ENCODE measurements around the gene UQCR10.
"Not testable (repeated sequence)": the region's sequence is repeated elsewhere in the genome, so short reads cannot be mapped to it uniquely, and the experiment has no call there.

The UQCR10 gene

GRCh38 chr22:29750559-29751538 lies 16.3 kb upstream of the UQCR10 start:
- Histone ChIP-seq H3K9ac (ENCODE audit: low read depth in 1 of 2, low read length in 2 of 2) (no peak overlapping the region), H3K4me3 (ENCODE audit: low read depth in 1 of 2, low read length in 2 of 2) (no peak overlapping the region), H3K4me1 (ENCODE audit: control insufficient read depth in 1 of 2, insufficient read depth in 2 of 2, low read length in 2 of 2) (peaks cover 0 to 3% of the 10 kb centered on the region in 2 donors), H3K27ac (ENCODE audit: low read depth, low read length) (no peak overlapping the region), H3K9me3 (ENCODE audit: control insufficient read depth in 1 of 2, low read length in 2 of 2) (no peaks in the 10 kb centered on the region), H3K27me3 (ENCODE audit: control insufficient read depth in 1 of 2, insufficient read depth in 2 of 2, low read length in 2 of 2) (no peaks in the 10 kb centered on the region), H3K36me3 (ENCODE audit: control insufficient read depth in 1 of 2, insufficient read depth in 2 of 2, low read length in 2 of 2) (peaks cover 0 to 29% of the 10 kb centered on the region in 2 donors)

- no peak overlapping the region for H3K27ac ChIP-seq (ENCODE audit: low read depth, low read length)
Observed at GRCh38 chr22:29751669-29752068, 15.5 kb upstream of the UQCR10 start.

GRCh38 chr22:29753808-29754657 lies 13.1 kb upstream of the UQCR10 start:
- H3K9me3 ChIP-seq (ENCODE audit: control insufficient read depth in 1 of 2, low read length in 2 of 2): no peaks in the 10 kb centered on the region

More at GRCh38 chr22:29751669-29752068, 15.5 kb upstream of the UQCR10 start:
- Histone ChIP-seq H3K4me3 (ENCODE audit: low read depth in 1 of 2, low read length in 2 of 2) (no peak overlapping the region), H3K4me1 (ENCODE audit: control insufficient read depth in 1 of 2, insufficient read depth in 2 of 2, low read length in 2 of 2) (peaks cover 0 to 3% of the 10 kb centered on the region in 2 donors), H3K9me3 (ENCODE audit: control insufficient read depth in 1 of 2, low read length in 2 of 2) (no peaks in the 10 kb centered on the region), H3K27me3 (ENCODE audit: control insufficient read depth in 1 of 2, insufficient read depth in 2 of 2, low read length in 2 of 2) (no peaks in the 10 kb centered on the region), H3K36me3 (ENCODE audit: control insufficient read depth in 1 of 2, insufficient read depth in 2 of 2, low read length in 2 of 2) (peaks cover 0 to 25% of the 10 kb centered on the region in 2 donors), H3K9ac (ENCODE audit: low read depth in 1 of 2, low read length in 2 of 2) (no peak overlapping the region)

GRCh38 chr22:29754658-29755395 lies 12.3 kb upstream of the UQCR10 start:
- not testable (repeated sequence) for H3K27ac ChIP-seq (ENCODE audit: low read depth, low read length); H3K4me3 ChIP-seq (ENCODE audit: low read depth in 1 of 2, low read length in 2 of 2); H3K9ac ChIP-seq (ENCODE audit: low read depth in 1 of 2, low read length in 2 of 2); H3K4me1 ChIP-seq (ENCODE audit: control insufficient read depth in 1 of 2, insufficient read depth in 2 of 2, low read length in 2 of 2); H3K27me3 ChIP-seq (ENCODE audit: control insufficient read depth in 1 of 2, insufficient read depth in 2 of 2, low read length in 2 of 2); H3K9me3 ChIP-seq (ENCODE audit: control insufficient read depth in 1 of 2, low read length in 2 of 2)
- peaks cover 0 to 10% of the 10 kb centered on the region in 2 donors for H3K36me3 ChIP-seq (ENCODE audit: control insufficient read depth in 1 of 2, insufficient read depth in 2 of 2, low read length in 2 of 2)

More at GRCh38 chr22:29753808-29754657, 13.1 kb upstream of the UQCR10 start:
- Histone ChIP-seq H3K4me1 (ENCODE audit: control insufficient read depth in 1 of 2, insufficient read depth in 2 of 2, low read length in 2 of 2) (peaks cover 0 to 3% of the 10 kb centered on the region in 2 donors), H3K9ac (ENCODE audit: low read depth in 1 of 2, low read length in 2 of 2) (no peak overlapping the region), H3K27me3 (ENCODE audit: control insufficient read depth in 1 of 2, insufficient read depth in 2 of 2, low read length in 2 of 2) (no peaks in the 10 kb centered on the region), H3K27ac (ENCODE audit: low read depth, low read length) (no peak overlapping the region), H3K36me3 (ENCODE audit: control insufficient read depth in 1 of 2, insufficient read depth in 2 of 2, low read length in 2 of 2) (peaks cover 0 to 10% of the 10 kb centered on the region in 2 donors), H3K4me3 (ENCODE audit: low read depth in 1 of 2, low read length in 2 of 2) (no peak overlapping the region)

- no peaks in the 10 kb centered on the region for H3K27me3 ChIP-seq (ENCODE audit: control insufficient read depth in 1 of 2, insufficient read depth in 2 of 2, low read length in 2 of 2)
- H3K27ac ChIP-seq (ENCODE audit: low read depth, low read length): no peak overlapping the region
- H3K9ac ChIP-seq (ENCODE audit: low read depth in 1 of 2, low read length in 2 of 2): no peak overlapping the region
Observed at GRCh38 chr22:29755889-29756288, 11.3 kb upstream of the UQCR10 start.

GRCh38 chr22:29756341-29756740 lies 10.8 kb upstream of the UQCR10 start:
- H3K27me3 ChIP-seq (ENCODE audit: control insufficient read depth in 1 of 2, insufficient read depth in 2 of 2, low read length in 2 of 2): no peaks in the 10 kb centered on the region
- no peak overlapping the region for H3K4me3 ChIP-seq (ENCODE audit: low read depth in 1 of 2, low read length in 2 of 2)
- no peak overlapping the region for H3K27ac ChIP-seq (ENCODE audit: low read depth, low read length)
- H3K4me1 ChIP-seq (ENCODE audit: control insufficient read depth in 1 of 2, insufficient read depth in 2 of 2, low read length in 2 of 2): no peaks in the 10 kb centered on the region
- H3K9me3 ChIP-seq (ENCODE audit: control insufficient read depth in 1 of 2, low read length in 2 of 2): no peaks in the 10 kb centered on the region
- peaks cover 0 to 3% of the 10 kb centered on the region in 2 donors for H3K36me3 ChIP-seq (ENCODE audit: control insufficient read depth in 1 of 2, insufficient read depth in 2 of 2, low read length in 2 of 2)
- no peak overlapping the region for H3K9ac ChIP-seq (ENCODE audit: low read depth in 1 of 2, low read length in 2 of 2)

More at GRCh38 chr22:29755889-29756288, 11.3 kb upstream of the UQCR10 start:
- Histone ChIP-seq H3K4me1 (ENCODE audit: control insufficient read depth in 1 of 2, insufficient read depth in 2 of 2, low read length in 2 of 2) (no peaks in the 10 kb centered on the region), H3K4me3 (ENCODE audit: low read depth in 1 of 2, low read length in 2 of 2) (no peak overlapping the region), H3K9me3 (ENCODE audit: control insufficient read depth in 1 of 2, low read length in 2 of 2) (no peaks in the 10 kb centered on the region), H3K36me3 (ENCODE audit: control insufficient read depth in 1 of 2, insufficient read depth in 2 of 2, low read length in 2 of 2) (peaks cover 0 to 3% of the 10 kb centered on the region in 2 donors)

GRCh38 chr22:29757096-29757495 lies 10.1 kb upstream of the UQCR10 start:
- Histone ChIP-seq H3K4me1 (ENCODE audit: control insufficient read depth in 1 of 2, insufficient read depth in 2 of 2, low read length in 2 of 2) (no peaks in the 10 kb centered on the region), H3K9ac (ENCODE audit: low read depth in 1 of 2, low read length in 2 of 2) (no peak overlapping the region), H3K27ac (ENCODE audit: low read depth, low read length) (no peak overlapping the region)

GRCh38 chr22:29758068-29758622 lies 9.0 kb upstream of the UQCR10 start:
- H3K27me3 ChIP-seq (ENCODE audit: control insufficient read depth in 1 of 2, insufficient read depth in 2 of 2, low read length in 2 of 2): no peaks in the 10 kb centered on the region
- no peaks in the 10 kb centered on the region for H3K9me3 ChIP-seq (ENCODE audit: control insufficient read depth in 1 of 2, low read length in 2 of 2)
- H3K4me3 ChIP-seq (ENCODE audit: low read depth in 1 of 2, low read length in 2 of 2): no peak overlapping the region
- peaks cover 0 to 3% of the 10 kb centered on the region in 2 donors for H3K36me3 ChIP-seq (ENCODE audit: control insufficient read depth in 1 of 2, insufficient read depth in 2 of 2, low read length in 2 of 2)
- no peak overlapping the region for H3K9ac ChIP-seq (ENCODE audit: low read depth in 1 of 2, low read length in 2 of 2)
- no peak overlapping the region for H3K27ac ChIP-seq (ENCODE audit: low read depth, low read length)
- no peaks in the 10 kb centered on the region for H3K4me1 ChIP-seq (ENCODE audit: control insufficient read depth in 1 of 2, insufficient read depth in 2 of 2, low read length in 2 of 2)

More at GRCh38 chr22:29757096-29757495, 10.1 kb upstream of the UQCR10 start:
- H3K4me3 ChIP-seq (ENCODE audit: low read depth in 1 of 2, low read length in 2 of 2): no peak overlapping the region
- H3K9me3 ChIP-seq (ENCODE audit: control insufficient read depth in 1 of 2, low read length in 2 of 2): no peaks in the 10 kb centered on the region
- H3K27me3 ChIP-seq (ENCODE audit: control insufficient read depth in 1 of 2, insufficient read depth in 2 of 2, low read length in 2 of 2): no peaks in the 10 kb centered on the region
- peaks cover 0 to 3% of the 10 kb centered on the region in 2 donors for H3K36me3 ChIP-seq (ENCODE audit: control insufficient read depth in 1 of 2, insufficient read depth in 2 of 2, low read length in 2 of 2)

- no peak overlapping the region for H3K27ac ChIP-seq (ENCODE audit: low read depth, low read length)
- H3K36me3 ChIP-seq (ENCODE audit: control insufficient read depth in 1 of 2, insufficient read depth in 2 of 2, low read length in 2 of 2): peaks cover 0 to 3% of the 10 kb centered on the region in 2 donors
- H3K4me3 ChIP-seq (ENCODE audit: low read depth in 1 of 2, low read length in 2 of 2): no peak overlapping the region
- H3K4me1 ChIP-seq (ENCODE audit: control insufficient read depth in 1 of 2, insufficient read depth in 2 of 2, low read length in 2 of 2): no peaks in the 10 kb centered on the region
- H3K27me3 ChIP-seq (ENCODE audit: control insufficient read depth in 1 of 2, insufficient read depth in 2 of 2, low read length in 2 of 2): no peaks in the 10 kb centered on the region
- no peaks in the 10 kb centered on the region for H3K9me3 ChIP-seq (ENCODE audit: control insufficient read depth in 1 of 2, low read length in 2 of 2)
- no peak overlapping the region for H3K9ac ChIP-seq (ENCODE audit: low read depth in 1 of 2, low read length in 2 of 2)
Observed at GRCh38 chr22:29758959-29759358, 8.2 kb upstream of the UQCR10 start.
